Stomach (tissue), 9 donors: Measurements from ENCODE around the gene NOXRED1. TPM values are rescaled to one million over a fixed set of nuclear protein-coding genes. Genes with fewer than 3 reads are reported as not detected.

Experiments
- DNase-seq, 2 donors: peaks; one replicate each; pipeline versions ENCODE4 v3.0.0 to v3.0.0-alpha.2; 2013 to 2019
- H3K27ac ChIP-seq, 5 donors: fragments of 200-600 bp in 4 of 5; sonication (generic) in 4 of 5; one replicate each; pipeline ENCODE4 v1.5.1; 2013 to 2019; ENCODE audit warnings: mild to moderate bottlenecking in 1 of 5, moderate library complexity in 1 of 5
- H3K27me3 ChIP-seq, 3 donors: fragments of 200-600 bp; sonication (generic); one replicate each; pipeline ENCODE4 v1.5.1; 2017 to 2019; ENCODE audit warnings: mixed run types in 1 of 3
- H3K36me3 ChIP-seq, 4 donors: fragments of 200-600 bp; sonication (generic); 1 replicate in 3 of 4; 2 replicates in 1 of 4; pipeline ENCODE4 v1.5.1; 2016 to 2019
- H3K4me1 ChIP-seq, 4 donors: fragments of 200-600 bp; sonication (generic); one replicate each; pipeline ENCODE4 v1.5.1; 2016 to 2019
- H3K4me3 ChIP-seq, 4 donors: fragments of 200-600 bp; sonication (generic) in 3 of 4; one replicate each; pipeline ENCODE4 v1.5.1; 2016 to 2019; ENCODE audit warnings: mild to moderate bottlenecking in 1 of 4
- H3K9me3 ChIP-seq, 4 donors: fragments of 200-600 bp; sonication (generic); one replicate each; pipeline ENCODE4 v1.5.1; 2016 to 2019
- CTCF ChIP-seq, 7 experiments: fragments of 450-650 bp in 4 of 7; fragments of 200-600 bp in 3 of 7; sonication (generic) in 3 of 7; IDR thresholded peaks; one replicate each; pipeline ENCODE4 v1.5.1; 2016 to 2019; ENCODE audit warnings: antibody characterized with exemption in 7 of 7, control low read depth in 2 of 7, mild to moderate bottlenecking in 1 of 7
- EP300 ChIP-seq: sonication (generic); formaldehyde crosslinking; IDR thresholded peaks from one replicate; pipeline ENCODE4 v1.6.1; 2017; ENCODE audit warnings: antibody characterized with exemption
- POLR2A ChIP-seq, 4 donors: fragments of 450-650 bp; IDR thresholded peaks; one replicate each; pipeline ENCODE4 v1.6.1; 2016; ENCODE audit warnings: antibody characterized with exemption in 4 of 4, control low read depth in 2 of 4, mild to moderate bottlenecking in 1 of 4, moderate library complexity in 1 of 4
- POLR2AphosphoS5 ChIP-seq, 3 donors: sonication (generic); formaldehyde crosslinking; IDR thresholded peaks; one replicate each; pipeline ENCODE4 v1.6.1; 2016; ENCODE audit warnings: antibody characterized with exemption in 3 of 3
- WGBS, 5 donors: extraction: QIAGEN DNeasy Blood & Tissue Kit in 3 of 5; methylation state at CpG; one replicate each; pipeline versions ENCODE4 v1.1.5 to v1.1.7; 2013 to 2018; 5-methylcytosine and 5-hydroxymethylcytosine counted together
- intact Hi-C: fragments of 100-400 bp; cut with DNase I; formaldehyde crosslinking; loops from one replicate; pipeline ENCODE4 v1.15.1; 2023; ENCODE audit warnings: low total_unique reads
- polyA plus RNA-seq, 3 donors: library from polyadenylated mRNA; stranded (reverse); fragments of 200-250 nt; gene quantifications; one replicate each; pipeline ENCODE4 v1.2.3, GENCODE V29; 2013
- total RNA-seq, 5 donors: library from RNA; depleted of rRNA; stranded (reverse); fragments of >200 nt; gene quantifications; one replicate each; pipeline versions ENCODE4 v1.1.0 to v1.2.3, GENCODE V29; 2014 to 2016
- donor health status: healthy with polysubstance abuse.
- donor health status: Bipolar disorder and iron deficiency.
- donor health status: healthy.

Gene NOXRED1
- total and polyA plus RNA-seq, 8 donors: 0.08 to 0.46 (median 0.18) TPM; not detected in 5

GRCh38 chr14:77390188-77390587 lies 33.1 kb downstream of the NOXRED1 start:
- Histone ChIP-seq H3K36me3 (no peaks in the 10 kb centered on the region), H3K27ac (no peak overlapping the region), H3K9me3 (no peaks in the 10 kb centered on the region), H3K27me3 (no peaks in the 10 kb centered on the region), H3K4me1 (no peaks in the 10 kb centered on the region), H3K4me3 (no peak overlapping the region)
- WGBS, 5 donors: 81 to 93% (median 84%) methylated on average over 4 of the region's 4 CpGs
- no peak for DNase-seq
- intact Hi-C loops: no loop called here
- TF ChIP-seq EP300 (no peak), POLR2A (IDR thresholded peaks at IDR 0.05) (no peak), POLR2AphosphoS5 (IDR thresholded peaks at IDR 0.05) (no peak), CTCF (IDR thresholded peaks at IDR 0.05) (no peak)

GRCh38 chr14:77378701-77379100 lies 44.6 kb downstream of the NOXRED1 start:
- H3K27ac ChIP-seq: no peak overlapping the region
- intact Hi-C loops: no loop called here
- peaks cover 0 to 28% (median 21%) of the 10 kb centered on the region in 4 donors for H3K4me1 ChIP-seq
- TF ChIP-seq POLR2AphosphoS5 (IDR thresholded peaks at IDR 0.05) (no peak), EP300 (no peak), POLR2A (IDR thresholded peaks at IDR 0.05) (no peak), CTCF (IDR thresholded peaks at IDR 0.05) (no peak)
- DNase-seq: no peak
- no peaks in the 10 kb centered on the region for H3K27me3 ChIP-seq
- WGBS, 5 donors: 85 to 95% (median 91%) methylated on average over 6 of the region's 6 CpGs
- H3K9me3 ChIP-seq: no peaks in the 10 kb centered on the region
- H3K4me3 ChIP-seq: no peak overlapping the region
- no peaks in the 10 kb centered on the region for H3K36me3 ChIP-seq

- no peak for DNase-seq
- Histone ChIP-seq H3K4me1 (peaks cover 0 to 30% (median 23%) of the 10 kb centered on the region in 4 donors), H3K27ac (peak overlapping the region; percentile 80 to 90 (median 87)), H3K27me3 (no peaks in the 10 kb centered on the region), H3K4me3 (peak overlapping the region; percentile 80 to 95 (median 90)), H3K9me3 (no peaks in the 10 kb centered on the region), H3K36me3 (no peaks in the 10 kb centered on the region)
- intact Hi-C loops: no loop called here
- WGBS, 5 donors: 12 to 17% (median 15%) methylated on average over 10 of the region's 10 CpGs
- TF ChIP-seq POLR2AphosphoS5 (IDR thresholded peaks at IDR 0.05) (no peak), POLR2A (IDR thresholded peaks at IDR 0.05) (no peak), EP300 (no peak), CTCF (IDR thresholded peaks at IDR 0.05) (no peak)
Observed at GRCh38 chr14:77377502-77377844, 45.9 kb downstream of the NOXRED1 start.

GRCh38 chr14:77376771-77377501 lies 46.4 kb downstream of the NOXRED1 start, which contains the start of the genes SAMD15 and TMED8:
Gene SAMD15, plus strand, starts transcription at chr14:77377379. Its CDS starts 40 bp downstream, at chr14:77377419.
Gene TMED8, minus strand, starts transcription at chr14:77377094. Its CDS starts 41 bp downstream, at chr14:77377053.
- 0% methylated on average over 35 to 69 of the region's 69 CpGs for WGBS, 5 donors
- peak within 1 kb of the TSS; percentile 80 to 90 (median 87) for H3K27ac ChIP-seq

More at GRCh38 chr14:77376771-77377501, 46.4 kb downstream of the NOXRED1 start, which contains the start of the genes SAMD15 and TMED8:
- TF ChIP-seq EP300: no peak
- peak in 1 of 7 experiments; percentile 44 for TF ChIP-seq CTCF (IDR thresholded peaks at IDR 0.05)
- TF ChIP-seq POLR2A (IDR thresholded peaks at IDR 0.05): no peak
- TF ChIP-seq POLR2AphosphoS5 (IDR thresholded peaks at IDR 0.05): peak in 2 of 3 donors; percentile 38 to 42
- intact Hi-C loops: no loop called here
- peak; percentile 82 to 96 for DNase-seq
- Histone ChIP-seq H3K4me3 (peak within 1 kb of the TSS; percentile 80 to 95 (median 90)), H3K9me3 (no peaks in the 10 kb centered on the region), H3K36me3 (no peaks in the 10 kb centered on the region), H3K27me3 (no peaks in the 10 kb centered on the region), H3K4me1 (peaks cover 0 to 35% (median 23%) of the 10 kb centered on the region in 4 donors)
